GM12878 (cell line): ENCODE measurements around the gene PTPRC. TPM values are rescaled to one million over a fixed set of nuclear protein-coding genes. Genes with fewer than 3 reads are reported as not detected.

ENCODE experiments used
- ATAC-seq: fragments of 200-7000 bp; cut with Tn5 transposase; 3 replicates; pipeline ENCODE4 v1.9.1; 2020; ENCODE audit warnings: mild to moderate bottlenecking, moderate library complexity
- BruUV-seq: library from RNA; stranded (reverse); fragments of 400-500 nt; replicated peaks from 2 replicates; lab custom pipeline; 2021; lab: Mats Ljungman, UMichigan
- CTCF ChIA-PET: fragments of 300-600 bp; sonication (Branson Sonifier 250); formaldehyde crosslinking; extraction: SDS; loops from one replicate; lab custom pipeline; 2021; ENCODE audit warnings: inconsistent platforms; lab: Yijun Ruan, JAX
- POLR2A ChIA-PET: fragments of 350-600 bp; formaldehyde crosslinking; extraction: SDS; loops from one replicate; lab custom pipeline; 2021; ENCODE audit warnings: inconsistent platforms; lab: Charles Lee
- RAD21 ChIA-PET: fragments of 300-600 bp; sonication (Branson Sonifier 250); formaldehyde crosslinking; loops from one replicate; lab custom pipeline; 2023; ENCODE audit warnings: antibody characterized with exemption; ENCODE audit not compliant: unreplicated experiment; lab: Charles Lee
- SMC1A ChIA-PET: fragments of 300-600 bp; sonication (Branson Sonifier 250); formaldehyde crosslinking; loops from one replicate; lab custom pipeline; 2023; ENCODE audit not compliant: unreplicated experiment, uncharacterized antibody; lab: Charles Lee
- DNase-seq: peaks from one replicate; pipeline ENCODE4 v3.0.0-alpha.2; 2011; ENCODE audit warnings: low read depth, low spot score
- FAIRE-seq: peaks from 3 replicates; lab custom pipeline; 2011; peaks lifted over from hg19 to GRCh38; lab: Jason Lieb, UNC
- H2AFZ ChIP-seq: 2 replicates; pipeline ENCODE4 v1.6.0; 2011; ENCODE audit warnings: low read depth, low read length, control low read depth; ENCODE audit not compliant: control insufficient read depth
- H3K27ac ChIP-seq: 2 replicates; pipeline ENCODE4 v1.5.1; 2011; ENCODE audit warnings: control low read depth; ENCODE audit not compliant: control insufficient read depth, insufficient read depth
- H3K27me3 ChIP-seq, 2 experiments: replicated peaks in 1 of 2; 2 replicates each; pipeline versions ENCODE4 v1.6.0 to v1.6.1; 2011; ENCODE audit warnings: low read length in 1 of 2; ENCODE audit not compliant: control insufficient read depth in 2 of 2, insufficient read depth in 2 of 2
- H3K36me3 ChIP-seq, 2 experiments: 2 replicates each; pipeline ENCODE4 v1.5.1; 2011; ENCODE audit warnings: low read length in 1 of 2; ENCODE audit not compliant: control insufficient read depth in 2 of 2, insufficient read depth in 2 of 2
- H3K4me1 ChIP-seq: 2 replicates; pipeline ENCODE4 v1.6.1; 2011; ENCODE audit warnings: mild to moderate bottlenecking, low read length, moderate library complexity, mixed read lengths; ENCODE audit not compliant: control insufficient read depth, insufficient read depth
- H3K4me2 ChIP-seq: 2 replicates; pipeline ENCODE4 v1.6.0; 2011; ENCODE audit warnings: control low read depth; ENCODE audit not compliant: control insufficient read depth, insufficient read depth
- H3K4me3 ChIP-seq: fragments of 200-600 bp; sonication (generic); 2 replicates; pipeline ENCODE4 v1.5.1; 2016
- H3K79me2 ChIP-seq: 2 replicates; pipeline ENCODE4 v1.6.0; 2011; ENCODE audit warnings: low read length; ENCODE audit not compliant: control insufficient read depth, insufficient read depth
- H3K9ac ChIP-seq: 2 replicates; pipeline ENCODE4 v1.8.0; 2011; ENCODE audit warnings: low read length, control low read depth, mixed read lengths; ENCODE audit not compliant: control insufficient read depth, insufficient read depth
- H3K9me3 ChIP-seq: replicated peaks from 3 replicates; pipeline ENCODE4 v1.5.1; 2011; ENCODE audit warnings: mild to moderate bottlenecking, low read length; ENCODE audit not compliant: control insufficient read depth, insufficient read depth
- H4K20me1 ChIP-seq: 2 replicates; pipeline ENCODE4 v1.6.0; 2011; ENCODE audit not compliant: control insufficient read depth, insufficient read depth
- EP300 ChIP-seq, 2 experiments: fragments of 150-350 bp in 1 of 2; IDR thresholded peaks; 2 replicates each; pipeline ENCODE4 v1.6.1; 2011 to 2012; ENCODE audit warnings: low read depth in 2 of 2, low read length in 2 of 2, borderline replicate concordance in 1 of 2, improper control_type of control experiment in 1 of 2, inconsistent platforms in 1 of 2; ENCODE audit not compliant: control insufficient read depth in 1 of 2
- GATAD2B ChIP-seq: fragments of 450-650 bp; conservative IDR thresholded peaks from 2 replicates; pipeline ENCODE4 v1.6.1; 2017; ENCODE audit warnings: low read depth, mild to moderate bottlenecking, moderate library complexity
- JUND ChIP-seq: IDR thresholded peaks from 2 replicates; pipeline ENCODE4 v1.6.1; 2012; ENCODE audit warnings: low read depth, mild to moderate bottlenecking, low read length, improper control_type of control experiment, moderate library complexity
- PAX5 ChIP-seq: IDR thresholded peaks from 2 replicates; pipeline ENCODE4 v1.6.1; 2011; ENCODE audit warnings: low read depth, low read length, borderline replicate concordance
- SMC3 ChIP-seq: IDR thresholded peaks from 2 replicates; pipeline ENCODE4 v1.6.1; 2011; ENCODE audit warnings: low read length, improper control_type of control experiment, borderline replicate concordance
- WGBS: methylation state at CpG from one replicate; pipeline ENCODE4 v1.1.6; 2016; ENCODE audit warnings: low lambda C conversion rate; ENCODE audit not compliant: insufficient replicate concordance, insufficient coverage; ENCODE audit errors: missing lambda C conversion rate; 5-methylcytosine and 5-hydroxymethylcytosine counted together
- in situ Hi-C: fragments of 300-500 bp; cut with MboI; formaldehyde crosslinking; loops from 9 replicates; pipeline ENCODE4 v1.14.3; 2018; ENCODE audit warnings: mixed read lengths
- intact Hi-C: fragments of 100-400 bp; cut with micrococcal nuclease; formaldehyde crosslinking; loops from one replicate; pipeline ENCODE4 v1.14.2; 2022; ENCODE audit not compliant: unreplicated experiment
- polyA plus RNA-seq, 11 experiments: library from polyadenylated mRNA; depleted of rRNA in 4 of 11; unstranded in 6 of 11; stranded (reverse) in 5 of 11; fragments of >200 nt; fragmentation: Nextera tagmentation in 4 of 11; fragmentation: Illumina TruSeq in 1 of 11; extraction: Ambion mirVana in 4 of 11; extraction: Trizol in 1 of 11; gene quantifications; 1 replicate in 1 of 11; 2 replicates in 10 of 11; pipeline versions ENCODE4 v1.2.1 to v1.2.3, GENCODE V29; 2011 to 2016; ENCODE audit warnings: inconsistent platforms in 2 of 11, missing spikeins in 2 of 11, low read depth in 1 of 11
- total RNA-seq, 4 experiments: library from RNA; depleted of rRNA in 3 of 4; stranded (reverse); fragments of >200 nt in 3 of 4; fragmentation: Illumina TruSeq in 1 of 4; extraction: Trizol in 1 of 4; gene quantifications; 2 replicates each; pipeline versions ENCODE4 v1.2.1 to v1.2.3, GENCODE V29; 2013 to 2021
- TF ChIP-seq, protein P1 (sequence below): fragments of 450-650 bp; IDR thresholded peaks from 2 replicates; pipeline ENCODE4 v1.6.1; 2017; ENCODE audit warnings: mild to moderate bottlenecking
- TF ChIP-seq, protein P2 (sequence below): IDR thresholded peaks from 2 replicates; pipeline ENCODE4 v1.6.1; 2012; ENCODE audit warnings: mild to moderate bottlenecking, low read depth, low read length
- TF ChIP-seq, protein P3 (sequence below): IDR thresholded peaks from 2 replicates; pipeline ENCODE4 v1.6.1; 2011; ENCODE audit warnings: low read depth, low read length, improper control_type of control experiment, borderline replicate concordance
- TF ChIP-seq, protein P4 (sequence below), 3 experiments: IDR thresholded peaks in 2 of 3; conservative IDR thresholded peaks in 1 of 3; 2 replicates each; pipeline ENCODE4 v1.5.1; 2011; ENCODE audit warnings: low read depth in 3 of 3, low read length in 3 of 3, mild to moderate bottlenecking in 3 of 3, control low read depth in 2 of 3, moderate library complexity in 2 of 3, inconsistent platforms in 1 of 3, mixed read lengths in 1 of 3; ENCODE audit not compliant: control insufficient read depth in 2 of 3, insufficient read depth in 1 of 3; ENCODE audit errors: extremely low read depth in 1 of 3

The PTPRC gene
- total and polyA plus RNA-seq, 10 of the 15 experiments (the other 5 are each of a cell fraction or from before 2014, with no cell fraction given), result 72.9 to 221 (median 118) TPM

DNA sequence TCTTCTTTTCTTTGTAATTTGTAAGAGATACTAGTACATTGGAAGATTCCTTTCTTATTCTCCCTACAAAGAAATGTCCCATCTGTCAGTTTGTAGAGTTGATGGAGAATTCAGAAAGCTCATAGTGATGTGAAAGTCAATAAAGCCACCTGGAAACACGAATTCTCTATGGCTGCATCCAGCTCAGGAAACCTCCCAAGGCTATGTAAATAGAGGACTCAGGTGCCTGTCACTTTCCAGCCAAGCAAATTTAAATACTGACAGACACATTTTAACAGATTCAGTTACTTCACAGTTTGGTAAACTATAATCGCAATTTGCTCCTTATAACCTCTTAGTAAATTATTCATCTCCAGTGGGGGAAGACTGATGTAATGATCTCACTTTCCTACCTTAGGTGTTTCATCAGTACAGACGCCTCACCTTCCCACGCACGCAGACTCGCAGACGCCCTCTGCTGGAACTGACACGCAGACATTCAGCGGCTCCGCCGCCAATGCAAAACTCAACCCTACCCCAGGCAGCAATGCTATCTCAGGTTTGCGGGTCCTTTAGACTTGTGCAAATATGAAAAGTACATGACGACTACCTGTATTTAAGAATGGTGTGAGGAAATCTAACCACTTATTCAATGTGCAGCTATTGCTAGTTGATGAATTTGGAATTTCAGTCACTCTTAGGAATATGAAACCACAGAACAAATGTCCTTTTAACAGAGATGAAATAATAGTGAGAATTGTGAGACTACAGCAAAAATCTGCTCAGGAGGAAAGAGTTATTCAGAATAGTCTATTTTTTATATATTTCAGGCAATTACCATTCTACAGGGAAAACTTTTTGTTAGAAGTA, 60.6 kb downstream of the PTPRC start:
- ChIA-PET POLR2A (no interaction called here), CTCF (interaction anchor here (1.4 kb wide), 1 partner anchor 19 kb away, joined by 3 read pairs; no protein-coding TSS in a partner anchor), SMC1A (interaction anchor here (0.7 kb wide), 1 partner anchor 12 kb away, joined by 3 read pairs; no protein-coding TSS in a partner anchor), RAD21 (no interaction called here)
- BruUV-seq, result no TSS peak
- ATAC-seq (peak; percentile 38; the same call in 2 of the 3 replicates), FAIRE-seq (no peak), DNase-seq (no peak)
- intact Hi-C loops (no loop called here), in situ Hi-C loops (loop anchor here (25.0 kb wide), 2 partner anchors 787 to 1162 kb away; partner anchors contain the start of genes C1orf53 and LHX9)
- no peaks in the 10 kb centered on the region for H3K79me2 ChIP-seq
- H3K4me2 ChIP-seq, result no peak overlapping the region
- no peak overlapping the region for H3K9ac ChIP-seq
- H3K9me3 ChIP-seq, result no peaks in the 10 kb centered on the region
- H2AFZ ChIP-seq, result no peak overlapping the region
- H3K4me3 ChIP-seq, result no peak overlapping the region
- peaks cover 7 to 20% of the 10 kb centered on the region in 2 experiments for H3K36me3 ChIP-seq
- no peak overlapping the region for H3K27ac ChIP-seq
- WGBS, result 94% methylated on average over 13 of the region's 13 CpGs
- H3K27me3 ChIP-seq, result no peaks in the 10 kb centered on the region
- H4K20me1 ChIP-seq, result no peaks in the 10 kb centered on the region
- H3K4me1 ChIP-seq, result peaks cover 3% of the 10 kb centered on the region; the same call in 1 of the 2 replicates
- TF ChIP-seq, protein P1, sequence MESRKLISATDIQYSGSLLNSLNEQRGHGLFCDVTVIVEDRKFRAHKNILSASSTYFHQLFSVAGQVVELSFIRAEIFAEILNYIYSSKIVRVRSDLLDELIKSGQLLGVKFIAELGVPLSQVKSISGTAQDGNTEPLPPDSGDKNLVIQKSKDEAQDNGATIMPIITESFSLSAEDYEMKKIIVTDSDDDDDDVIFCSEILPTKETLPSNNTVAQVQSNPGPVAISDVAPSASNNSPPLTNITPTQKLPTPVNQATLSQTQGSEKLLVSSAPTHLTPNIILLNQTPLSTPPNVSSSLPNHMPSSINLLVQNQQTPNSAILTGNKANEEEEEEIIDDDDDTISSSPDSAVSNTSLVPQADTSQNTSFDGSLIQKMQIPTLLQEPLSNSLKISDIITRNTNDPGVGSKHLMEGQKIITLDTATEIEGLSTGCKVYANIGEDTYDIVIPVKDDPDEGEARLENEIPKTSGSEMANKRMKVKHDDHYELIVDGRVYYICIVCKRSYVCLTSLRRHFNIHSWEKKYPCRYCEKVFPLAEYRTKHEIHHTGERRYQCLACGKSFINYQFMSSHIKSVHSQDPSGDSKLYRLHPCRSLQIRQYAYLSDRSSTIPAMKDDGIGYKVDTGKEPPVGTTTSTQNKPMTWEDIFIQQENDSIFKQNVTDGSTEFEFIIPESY, result peak; percentile 100
- TF ChIP-seq, protein P2, sequence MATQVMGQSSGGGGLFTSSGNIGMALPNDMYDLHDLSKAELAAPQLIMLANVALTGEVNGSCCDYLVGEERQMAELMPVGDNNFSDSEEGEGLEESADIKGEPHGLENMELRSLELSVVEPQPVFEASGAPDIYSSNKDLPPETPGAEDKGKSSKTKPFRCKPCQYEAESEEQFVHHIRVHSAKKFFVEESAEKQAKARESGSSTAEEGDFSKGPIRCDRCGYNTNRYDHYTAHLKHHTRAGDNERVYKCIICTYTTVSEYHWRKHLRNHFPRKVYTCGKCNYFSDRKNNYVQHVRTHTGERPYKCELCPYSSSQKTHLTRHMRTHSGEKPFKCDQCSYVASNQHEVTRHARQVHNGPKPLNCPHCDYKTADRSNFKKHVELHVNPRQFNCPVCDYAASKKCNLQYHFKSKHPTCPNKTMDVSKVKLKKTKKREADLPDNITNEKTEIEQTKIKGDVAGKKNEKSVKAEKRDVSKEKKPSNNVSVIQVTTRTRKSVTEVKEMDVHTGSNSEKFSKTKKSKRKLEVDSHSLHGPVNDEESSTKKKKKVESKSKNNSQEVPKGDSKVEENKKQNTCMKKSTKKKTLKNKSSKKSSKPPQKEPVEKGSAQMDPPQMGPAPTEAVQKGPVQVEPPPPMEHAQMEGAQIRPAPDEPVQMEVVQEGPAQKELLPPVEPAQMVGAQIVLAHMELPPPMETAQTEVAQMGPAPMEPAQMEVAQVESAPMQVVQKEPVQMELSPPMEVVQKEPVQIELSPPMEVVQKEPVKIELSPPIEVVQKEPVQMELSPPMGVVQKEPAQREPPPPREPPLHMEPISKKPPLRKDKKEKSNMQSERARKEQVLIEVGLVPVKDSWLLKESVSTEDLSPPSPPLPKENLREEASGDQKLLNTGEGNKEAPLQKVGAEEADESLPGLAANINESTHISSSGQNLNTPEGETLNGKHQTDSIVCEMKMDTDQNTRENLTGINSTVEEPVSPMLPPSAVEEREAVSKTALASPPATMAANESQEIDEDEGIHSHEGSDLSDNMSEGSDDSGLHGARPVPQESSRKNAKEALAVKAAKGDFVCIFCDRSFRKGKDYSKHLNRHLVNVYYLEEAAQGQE, result no peak
- TF ChIP-seq SMC3, result no peak
- no peak for TF ChIP-seq GATAD2B
- TF ChIP-seq PAX5, result no peak
- TF ChIP-seq, protein P3, sequence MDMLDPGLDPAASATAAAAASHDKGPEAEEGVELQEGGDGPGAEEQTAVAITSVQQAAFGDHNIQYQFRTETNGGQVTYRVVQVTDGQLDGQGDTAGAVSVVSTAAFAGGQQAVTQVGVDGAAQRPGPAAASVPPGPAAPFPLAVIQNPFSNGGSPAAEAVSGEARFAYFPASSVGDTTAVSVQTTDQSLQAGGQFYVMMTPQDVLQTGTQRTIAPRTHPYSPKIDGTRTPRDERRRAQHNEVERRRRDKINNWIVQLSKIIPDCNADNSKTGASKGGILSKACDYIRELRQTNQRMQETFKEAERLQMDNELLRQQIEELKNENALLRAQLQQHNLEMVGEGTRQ, result no peak
- TF ChIP-seq JUND, result no peak
- TF ChIP-seq EP300 (IDR thresholded peaks at IDR 0.05; ENCODE audit: borderline replicate concordance in 1 of 2, control insufficient read depth in 1 of 2, low read depth in 2 of 2, low read length in 2 of 2), result no peak
- TF ChIP-seq, protein P4, sequence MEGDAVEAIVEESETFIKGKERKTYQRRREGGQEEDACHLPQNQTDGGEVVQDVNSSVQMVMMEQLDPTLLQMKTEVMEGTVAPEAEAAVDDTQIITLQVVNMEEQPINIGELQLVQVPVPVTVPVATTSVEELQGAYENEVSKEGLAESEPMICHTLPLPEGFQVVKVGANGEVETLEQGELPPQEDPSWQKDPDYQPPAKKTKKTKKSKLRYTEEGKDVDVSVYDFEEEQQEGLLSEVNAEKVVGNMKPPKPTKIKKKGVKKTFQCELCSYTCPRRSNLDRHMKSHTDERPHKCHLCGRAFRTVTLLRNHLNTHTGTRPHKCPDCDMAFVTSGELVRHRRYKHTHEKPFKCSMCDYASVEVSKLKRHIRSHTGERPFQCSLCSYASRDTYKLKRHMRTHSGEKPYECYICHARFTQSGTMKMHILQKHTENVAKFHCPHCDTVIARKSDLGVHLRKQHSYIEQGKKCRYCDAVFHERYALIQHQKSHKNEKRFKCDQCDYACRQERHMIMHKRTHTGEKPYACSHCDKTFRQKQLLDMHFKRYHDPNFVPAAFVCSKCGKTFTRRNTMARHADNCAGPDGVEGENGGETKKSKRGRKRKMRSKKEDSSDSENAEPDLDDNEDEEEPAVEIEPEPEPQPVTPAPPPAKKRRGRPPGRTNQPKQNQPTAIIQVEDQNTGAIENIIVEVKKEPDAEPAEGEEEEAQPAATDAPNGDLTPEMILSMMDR (IDR thresholded peaks at IDR 0.05 in 2 of 3, conservative IDR thresholded peaks at IDR 0.05 in 1 of 3; ENCODE audit: control insufficient read depth in 2 of 3, extremely low read depth in 1 of 3, insufficient read depth in 1 of 3, low read depth in 3 of 3, low read length in 3 of 3), result 0 out of 6 replicates have a peak, but pooled peaks of 1 of the 3 experiments have one; percentile 2
